NCI-H1417 (cell line): ENCODE results near the gene NRXN3.

Source experiments
- DNase-seq, 3 experiments: peaks; one replicate each; lab custom pipeline; 2025; lab: John Stamatoyannopoulos, UW

Gene NRXN3

GRCh38 chr14:78709795-78710557 is 539.8 kb downstream of the NRXN3 start:
- DNase-seq = peak in 1 of 3 experiments; percentile 43

- no peak for DNase-seq
Observed at GRCh38 chr14:78710963-78711362, 540.8 kb downstream of the NRXN3 start.

- DNase-seq = no peak
Observed at GRCh38 chr14:78713716-78714115, 543.5 kb downstream of the NRXN3 start.

DNA sequence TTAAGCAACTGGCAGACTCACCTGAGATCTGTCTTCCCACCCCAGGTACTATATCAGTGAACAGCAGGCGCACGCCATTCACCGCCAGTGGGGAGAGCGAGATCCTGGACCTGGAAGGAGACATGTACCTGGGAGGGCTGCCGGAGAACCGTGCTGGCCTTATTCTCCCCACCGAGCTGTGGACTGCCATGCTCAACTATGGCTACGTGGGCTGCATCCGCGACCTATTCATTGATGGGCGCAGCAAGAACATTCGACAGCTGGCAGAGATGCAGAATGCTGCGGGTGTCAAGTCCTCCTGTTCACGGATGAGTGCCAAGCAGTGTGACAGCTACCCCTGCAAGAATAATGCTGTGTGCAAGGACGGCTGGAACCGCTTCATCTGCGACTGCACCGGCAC is 544.5 kb downstream of the NRXN3 start:
- DNase-seq = peak in 1 of 3 experiments; percentile 9

DNA sequence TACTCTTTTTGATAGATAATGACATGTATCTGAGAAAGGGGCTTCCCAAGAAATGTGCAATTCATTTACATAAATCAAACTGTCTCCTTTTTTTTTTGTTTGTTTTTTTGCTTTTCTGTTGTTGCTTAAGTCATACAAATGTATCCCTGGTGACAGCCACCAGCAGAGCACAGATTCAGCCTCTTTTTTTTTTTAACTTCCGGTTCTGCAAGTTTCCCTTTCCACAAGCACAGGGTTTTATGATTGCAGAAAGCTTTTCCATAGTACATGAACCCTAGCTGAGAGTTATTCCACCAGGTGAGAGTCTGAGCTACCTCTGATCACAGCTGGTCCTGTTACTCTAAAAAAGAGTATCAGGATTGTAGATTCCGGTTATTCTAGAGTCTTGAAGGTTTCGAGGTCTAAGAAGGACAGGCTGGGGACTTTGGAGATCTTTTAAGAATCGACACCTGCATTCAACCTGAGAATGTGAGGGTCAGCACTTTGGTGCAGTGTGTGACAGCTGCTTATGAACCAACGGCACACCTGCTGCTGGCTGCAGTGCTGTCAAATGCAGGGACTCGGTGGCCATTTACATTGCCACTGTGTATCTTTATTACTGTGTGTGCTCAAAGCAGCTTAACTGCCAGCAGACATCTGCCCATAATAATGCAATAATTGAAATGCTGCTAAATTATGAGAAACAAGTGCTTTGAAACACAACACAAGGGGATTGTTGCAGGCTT is 551.7 kb downstream of the NRXN3 start:
- DNase-seq = peak; percentile 62 to 88 (median 85)

GRCh38 chr14:78725086-78725485 is 554.9 kb downstream of the NRXN3 start:
- peak; percentile 42 to 92 (median 69) for DNase-seq

DNA sequence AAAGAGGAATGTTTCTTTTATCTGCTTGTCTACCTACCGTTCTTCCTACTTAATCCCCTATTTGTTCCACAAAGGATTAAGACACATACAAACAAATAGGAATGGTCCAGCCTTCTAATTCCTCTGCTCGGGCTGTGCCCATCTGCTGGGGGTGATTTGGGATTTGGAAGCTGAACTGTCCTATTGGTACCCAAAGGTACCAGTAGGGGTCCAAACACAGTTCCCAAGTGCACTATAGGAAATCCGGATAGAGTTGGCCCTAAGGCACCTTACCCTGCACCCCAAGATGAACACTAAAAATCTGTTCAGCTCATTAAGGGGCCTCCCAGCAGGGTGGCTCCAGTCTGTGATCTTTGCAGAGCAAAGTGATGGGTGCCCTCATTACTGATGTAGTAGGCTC is 566.9 kb downstream of the NRXN3 start:
- peak in 1 of 3 experiments; percentile 25 for DNase-seq

DNA sequence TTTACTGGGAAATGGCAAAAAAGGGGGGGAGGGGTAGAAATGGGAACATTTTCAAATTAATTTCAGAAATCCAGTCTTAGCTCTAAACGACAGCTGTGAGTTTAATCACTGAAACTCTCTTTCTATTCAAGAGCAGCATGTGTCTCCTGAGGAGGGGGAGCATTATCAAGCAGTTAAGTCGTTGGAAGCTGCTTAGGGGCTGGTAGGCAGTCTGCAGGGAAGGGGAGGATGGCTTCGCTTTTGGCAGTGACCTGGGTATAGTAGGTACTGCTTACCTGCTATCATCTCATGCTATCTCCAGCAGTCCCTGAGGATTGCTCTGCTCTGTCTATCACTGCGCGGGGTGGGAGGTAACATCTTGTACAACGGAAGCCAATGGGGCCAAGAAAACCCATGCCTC is 567.4 kb downstream of the NRXN3 start:
- DNase-seq = no peak

DNA sequence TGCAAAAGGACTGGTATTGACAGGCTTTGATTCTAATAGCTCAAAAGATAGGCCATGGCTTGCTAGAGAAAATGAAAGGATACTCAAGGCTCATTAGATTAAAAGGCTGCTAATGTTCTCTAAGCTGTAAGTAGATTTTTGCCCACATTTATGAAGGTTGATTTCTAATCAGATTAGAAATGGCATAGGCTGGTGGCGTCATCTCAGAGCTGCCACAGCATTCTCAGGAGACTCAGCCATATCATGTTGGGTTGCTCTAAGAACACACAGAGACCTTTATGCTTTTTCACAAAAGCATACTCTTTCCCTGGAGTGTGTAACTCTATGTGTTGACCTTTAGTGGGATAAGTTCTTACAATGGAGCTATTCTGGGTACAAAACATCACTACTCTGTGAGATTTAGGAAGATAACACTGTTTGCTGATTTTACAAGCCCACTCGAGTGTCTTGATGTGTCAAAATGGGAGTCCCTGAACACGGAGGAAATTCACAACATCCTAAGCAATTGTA is 576.0 kb downstream of the NRXN3 start:
- no peak for DNase-seq

DNA sequence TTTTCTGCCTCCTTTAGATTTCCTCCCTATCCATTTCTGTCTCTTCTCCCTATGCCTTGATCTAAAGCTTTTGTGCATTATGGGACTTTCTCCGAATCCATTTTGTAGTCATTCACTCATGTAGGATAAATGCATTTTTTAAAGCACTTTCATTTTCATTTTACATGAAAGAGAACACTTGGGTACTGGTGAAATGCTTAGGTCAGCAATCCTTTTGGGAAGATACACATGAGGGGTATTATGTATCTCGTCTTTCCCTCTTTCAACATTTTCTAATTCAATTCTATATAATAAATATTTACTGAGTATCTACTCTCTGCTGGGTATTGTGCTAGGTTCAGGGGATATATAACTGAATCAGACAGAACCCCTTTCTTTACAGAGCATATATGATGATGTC is 577.6 kb downstream of the NRXN3 start:
- no peak for DNase-seq

DNA sequence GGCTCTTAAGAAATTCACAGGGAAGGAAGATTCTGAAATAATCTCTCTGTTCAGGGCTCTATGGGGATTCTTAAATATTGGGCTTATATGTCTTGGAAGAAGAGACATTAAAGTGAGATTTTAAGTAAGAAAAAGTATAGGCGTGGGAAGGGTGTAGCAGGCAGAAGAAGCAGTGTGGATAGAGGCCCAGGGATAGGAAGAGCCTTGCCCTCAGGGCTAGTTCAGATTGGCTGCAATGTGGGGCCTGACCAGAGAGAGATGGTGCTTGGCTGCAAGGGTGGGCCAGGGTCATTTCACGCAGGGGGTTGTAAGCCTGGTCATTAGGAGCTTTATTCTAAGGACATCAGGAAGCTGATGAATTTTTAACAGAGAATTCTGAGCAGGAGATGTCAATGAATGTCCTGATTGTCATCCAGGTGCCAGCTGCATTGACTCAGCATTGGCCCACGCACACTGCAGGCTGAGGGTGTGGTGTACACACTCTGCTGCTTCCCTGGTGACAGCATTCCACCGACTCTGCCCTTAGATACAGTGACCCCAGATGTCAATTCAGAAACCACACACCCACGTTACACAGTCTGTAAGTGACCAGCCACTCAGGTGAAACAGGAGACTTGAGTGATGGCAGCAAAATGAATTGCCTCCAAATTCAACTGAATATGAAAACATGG is 582.5 kb downstream of the NRXN3 start:
- peak in 2 of 3 experiments; percentile 19 to 64 for DNase-seq

- no peak for DNase-seq
Observed at GRCh38 chr14:78754059-78754458, 583.9 kb downstream of the NRXN3 start.

DNA sequence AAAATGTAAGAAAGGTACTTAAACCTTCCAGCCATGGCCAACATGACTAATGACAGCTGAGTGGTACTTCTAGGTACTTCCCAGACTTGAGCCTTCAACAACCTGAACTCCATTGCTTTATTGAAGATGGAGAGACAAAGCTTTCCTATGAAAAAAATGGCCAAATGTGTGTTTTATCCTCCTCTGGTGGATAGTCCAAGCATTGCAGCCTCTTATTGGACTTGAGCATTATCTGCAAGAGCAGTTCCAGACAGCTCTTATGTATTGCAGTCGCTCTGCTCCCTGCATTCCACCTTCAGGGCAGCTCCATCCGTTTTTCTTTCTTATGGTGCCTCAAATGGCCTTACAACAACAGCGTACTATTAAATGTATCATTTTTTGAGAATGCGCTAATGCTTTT is 588.2 kb downstream of the NRXN3 start:
- DNase-seq = peak; percentile 58 to 99 (median 87)

GRCh38 chr14:78762331-78762730 is 592.2 kb downstream of the NRXN3 start:
- no peak for DNase-seq

GRCh38 chr14:78763746-78764145 is 593.6 kb downstream of the NRXN3 start:
- no peak for DNase-seq

DNA sequence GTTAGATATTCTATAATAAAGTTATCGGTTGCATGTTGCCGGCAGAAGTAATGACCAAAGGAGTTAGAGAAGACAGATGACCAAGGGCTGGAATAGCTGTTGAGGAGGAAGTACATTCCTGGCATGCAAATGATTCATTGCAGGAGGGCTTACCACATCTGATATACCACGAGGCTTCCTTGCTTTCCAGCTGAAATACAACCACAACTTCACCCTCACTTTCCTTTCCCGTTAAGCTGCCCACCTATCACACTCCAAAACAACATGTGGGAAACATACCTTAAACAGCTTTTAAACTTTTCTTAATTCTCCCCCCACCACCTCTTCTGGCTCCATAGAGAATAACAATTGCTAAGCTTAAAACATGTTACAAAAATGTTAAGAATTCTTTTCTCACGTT is 594.1 kb downstream of the NRXN3 start:
- no peak for DNase-seq

DNA sequence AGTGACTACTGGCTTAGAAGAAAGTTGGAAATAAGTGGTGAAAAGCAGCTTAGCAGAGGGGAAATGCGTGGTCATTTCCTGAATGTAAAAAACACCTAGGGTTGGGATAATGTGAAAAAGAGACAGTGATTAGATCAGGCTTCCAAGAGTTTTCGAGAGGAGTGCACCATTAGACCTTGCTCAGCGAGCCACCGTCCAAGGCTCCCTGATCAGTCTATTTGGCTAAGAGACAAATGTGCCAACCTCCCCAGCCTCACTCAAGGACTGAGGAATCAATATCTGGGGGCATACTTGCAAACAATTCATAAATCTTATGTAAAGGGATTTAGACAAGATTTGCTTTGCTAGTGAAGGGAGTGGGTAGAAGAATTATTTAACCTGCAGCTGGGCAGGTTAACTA is 594.5 kb downstream of the NRXN3 start:
- no peak for DNase-seq

- no peak for DNase-seq
Observed at GRCh38 chr14:78767436-78767835, 597.3 kb downstream of the NRXN3 start.

GRCh38 chr14:78782551-78782950 is 612.4 kb downstream of the NRXN3 start:
- no peak for DNase-seq

DNA sequence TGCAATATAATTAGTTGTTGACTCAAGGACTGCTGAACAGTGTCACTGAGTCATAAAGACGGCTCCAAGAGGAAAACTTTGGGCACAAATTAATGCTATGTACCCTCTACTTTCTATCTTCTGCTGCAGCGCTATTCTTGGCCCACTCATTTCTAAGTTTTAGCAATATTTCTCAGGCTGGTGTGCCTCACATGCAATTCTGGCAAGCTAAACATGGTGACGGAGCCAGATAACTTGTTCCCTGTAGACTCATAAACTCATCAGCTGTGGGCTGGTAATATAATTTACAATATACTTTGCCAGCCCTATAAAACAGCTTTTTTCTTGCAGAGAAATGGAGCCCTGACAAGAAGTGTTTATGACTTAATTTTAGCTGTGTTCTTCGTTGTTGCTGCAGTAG is 615.1 kb downstream of the NRXN3 start:
- DNase-seq = no peak

GRCh38 chr14:78788467-78789360 is 618.5 kb downstream of the NRXN3 start:
- DNase-seq = no peak

DNA sequence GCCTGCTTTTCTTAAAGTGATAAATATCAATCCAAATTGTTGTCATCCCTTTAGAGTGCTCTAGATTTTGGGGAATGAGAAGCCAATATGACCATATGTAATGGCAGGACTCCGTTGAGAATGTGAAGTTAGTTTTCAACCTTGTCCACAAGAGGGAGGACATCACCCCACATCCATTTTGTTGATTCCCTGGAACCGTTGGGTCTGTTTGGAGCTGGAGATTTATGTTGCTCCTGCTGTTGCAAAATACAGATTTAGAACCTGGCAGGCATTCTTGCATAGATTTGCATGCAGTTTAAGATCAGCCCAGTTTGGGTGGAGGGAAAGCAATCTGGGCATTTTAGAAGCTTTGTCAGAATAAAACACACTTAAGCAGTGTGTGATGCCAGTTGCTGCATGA is 620.1 kb downstream of the NRXN3 start:
- peak in 1 of 3 experiments; percentile 38 for DNase-seq
